NCI-H1694 (cell line): ENCODE measurements around the gene SELENOK.

Experiments
- DNase-seq: peaks from one replicate; lab custom pipeline; 2025; lab: John Stamatoyannopoulos, UW

SELENOK gene

DNA sequence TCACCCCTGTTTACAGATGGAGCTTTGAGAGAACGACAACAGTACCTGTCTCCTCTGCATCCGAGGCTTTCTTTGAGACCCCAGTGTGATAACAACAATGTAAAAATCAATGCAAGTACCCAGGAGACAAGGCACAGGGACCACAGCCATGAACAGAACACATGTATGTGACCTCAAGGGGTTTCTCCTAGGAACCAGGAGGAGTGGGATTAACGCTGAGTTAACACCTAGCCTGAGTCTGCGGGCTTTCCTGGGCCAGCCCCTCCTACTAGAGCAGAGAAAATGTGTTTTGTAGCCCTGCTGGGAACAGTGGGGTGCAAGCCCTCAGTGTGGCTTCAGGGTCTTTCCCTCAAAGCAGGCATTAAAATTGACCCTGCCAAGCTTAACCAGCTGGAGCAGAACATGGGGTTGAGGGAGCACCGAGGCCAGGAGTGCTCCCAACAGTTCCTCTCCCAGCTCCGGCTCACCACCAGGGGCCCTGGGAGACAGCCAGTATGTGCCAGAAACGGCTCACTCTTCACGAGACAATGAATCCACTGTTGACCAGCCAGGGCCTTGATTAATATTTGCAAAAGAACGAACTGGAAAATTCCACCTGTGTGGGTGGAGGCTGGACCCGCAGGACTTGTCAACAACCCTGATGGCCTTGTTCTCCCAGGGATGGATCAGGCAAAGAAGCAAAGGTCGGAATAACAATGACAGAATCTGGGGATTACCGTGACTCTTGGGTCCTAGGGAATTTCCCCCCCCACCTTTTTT lies 49.0 kb downstream of the SELENOK start:
- no peak for DNase-seq

DNA sequence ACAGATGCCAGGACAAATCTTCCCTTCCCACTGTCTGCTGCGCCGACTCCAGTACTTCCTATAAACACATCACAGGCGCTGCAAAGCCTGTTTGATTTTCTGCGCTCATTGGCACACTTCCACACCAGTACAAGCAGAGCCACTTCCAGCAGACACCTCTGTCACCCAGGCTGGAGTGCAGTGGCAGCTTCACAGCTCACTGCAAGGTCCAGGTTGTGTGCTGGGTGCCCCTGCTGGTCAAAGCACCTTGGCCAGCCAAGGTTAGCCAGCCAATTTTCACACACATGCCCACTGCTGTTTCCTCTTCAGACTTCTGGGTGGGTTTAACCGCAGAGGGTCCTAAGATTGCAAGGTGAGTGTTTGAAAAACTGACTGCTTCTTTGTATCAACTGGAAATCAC lies 50.4 kb downstream of the SELENOK start:
- no peak for DNase-seq

DNA sequence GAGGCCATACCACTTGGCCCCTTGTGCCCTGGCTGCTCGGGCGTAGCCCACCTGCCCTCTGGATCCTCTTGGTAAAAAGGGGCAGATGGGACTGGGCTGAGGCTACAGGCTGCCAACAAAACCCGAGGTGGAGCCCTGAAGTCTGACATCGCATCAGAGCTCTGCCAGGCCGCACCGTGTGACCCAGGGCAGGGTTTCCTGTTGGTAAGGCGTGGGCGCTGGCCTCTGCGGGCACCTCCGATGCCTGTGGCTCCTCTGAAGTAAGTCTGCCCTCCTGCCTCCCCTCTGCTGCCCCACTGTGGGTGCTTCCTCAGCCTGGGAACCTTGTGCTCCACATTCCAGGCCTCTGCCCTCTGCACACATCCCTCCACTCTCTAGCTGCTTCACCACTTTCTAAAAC lies 54.3 kb downstream of the SELENOK start:
- no peak for DNase-seq

DNA sequence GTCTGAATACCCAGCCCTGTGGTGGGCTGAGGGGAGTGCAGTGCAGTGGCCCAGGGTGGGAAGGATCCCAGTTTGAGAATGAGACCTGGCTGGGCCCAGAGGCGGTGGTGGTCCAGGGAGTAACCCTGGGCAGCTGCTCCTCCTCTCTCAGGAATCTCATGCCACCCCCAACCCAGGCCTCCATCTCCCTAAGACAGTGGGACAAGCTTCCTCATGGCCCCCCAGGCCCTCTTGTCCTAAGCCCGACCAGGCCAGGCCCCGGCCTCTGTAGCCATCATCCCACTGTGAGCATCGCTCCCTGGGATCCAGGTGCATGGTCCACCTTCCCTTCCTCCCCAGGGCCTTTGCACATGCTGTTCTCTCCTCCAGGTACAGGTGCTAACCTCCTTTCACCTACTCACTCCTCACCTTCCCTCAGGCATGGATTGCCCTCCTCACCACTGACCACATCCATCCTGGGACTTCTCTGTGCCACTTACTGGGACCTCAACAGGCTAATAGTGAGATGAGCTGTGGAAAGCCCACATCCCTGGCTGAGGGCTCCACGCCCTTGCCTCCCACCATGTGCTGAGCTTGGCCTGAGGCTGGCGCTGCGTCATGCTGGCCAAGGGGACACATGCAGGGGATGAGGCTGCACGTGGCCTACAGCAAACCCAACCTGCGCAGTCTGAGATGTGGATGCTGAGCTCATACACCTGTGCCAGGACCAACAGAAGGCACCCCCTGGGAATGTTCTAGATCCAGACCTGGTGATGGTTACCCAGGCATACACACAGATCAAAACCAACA lies 55.4 kb downstream of the SELENOK start:
- DNase-seq: no peak

DNA sequence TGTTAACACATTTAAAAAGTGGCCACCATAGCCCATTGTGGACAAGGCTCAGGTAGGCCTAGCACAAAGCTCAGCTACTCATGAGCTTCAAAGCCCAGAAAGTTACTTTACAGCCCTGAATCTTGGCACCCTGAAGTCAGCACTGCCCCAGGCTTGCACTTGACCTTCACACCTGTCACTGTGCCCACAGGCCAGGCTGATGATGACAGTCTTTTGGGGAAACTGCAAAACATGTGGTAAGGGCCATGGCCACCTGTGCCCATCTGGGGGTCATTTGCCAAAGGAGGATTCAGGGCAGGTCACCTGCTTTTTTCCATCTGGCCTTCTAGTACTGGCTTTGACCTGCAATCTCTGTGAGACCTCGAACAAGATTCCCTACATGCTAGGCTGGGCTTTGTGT lies 56.4 kb downstream of the SELENOK start:
- DNase-seq: no peak

DNA sequence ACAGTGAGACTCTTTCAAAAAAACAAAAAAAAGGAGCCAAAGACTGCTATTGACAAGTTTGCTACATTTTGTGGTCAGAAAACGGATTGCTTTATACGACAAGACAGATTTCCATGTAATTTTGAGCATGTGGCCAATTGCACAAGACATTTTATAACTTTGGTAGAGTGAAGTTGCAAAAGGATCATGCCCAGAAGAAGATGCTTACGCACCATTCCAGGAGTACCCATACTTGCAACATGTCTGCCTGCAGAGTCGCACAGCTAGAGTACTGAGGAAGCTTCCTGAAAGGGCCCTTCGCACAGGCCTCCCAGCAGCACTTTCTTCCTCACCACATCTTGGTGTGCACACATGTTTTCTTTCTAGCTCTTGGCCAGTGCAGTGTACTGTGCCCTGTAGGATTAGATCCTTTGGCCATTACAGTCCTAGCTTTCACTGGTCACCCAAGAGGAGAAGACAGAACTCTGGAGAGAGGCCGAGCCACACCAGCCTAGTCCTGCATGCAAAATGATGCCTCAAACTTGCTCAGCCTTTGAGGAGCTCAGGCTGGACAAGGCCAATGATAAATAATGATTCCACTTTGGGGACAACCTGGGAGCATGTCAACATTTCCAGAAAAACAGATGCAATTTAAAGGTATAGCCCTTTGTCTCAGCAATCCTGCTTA lies 57.1 kb downstream of the SELENOK start:
- DNase-seq: no peak
